HG03432 (cell line): Measurements from ENCODE around the gene ARRDC3.
"Not testable (repeated sequence)": the region's sequence is repeated elsewhere in the genome, so short reads cannot be mapped to it uniquely, and the experiment has no call there.

Experiments
- ATAC-seq: cut with Tn5 transposase; IDR thresholded peaks from one replicate; pipeline ENCODE4 v1.9.1; 2021; ENCODE audit warnings: mild to moderate bottlenecking, moderate library complexity; ENCODE audit not compliant: unreplicated experiment

The ARRDC3 gene

GRCh38 chr5:91383027-91383955 is at the start of gene ARRDC3:
Gene ARRDC3, minus strand, starts transcription at chr5:91383317. Its CDS starts 225 bp downstream, at chr5:91383092.
- peak; percentile 60 for ATAC-seq

GRCh38 chr5:91430949-91431348 is 47.8 kb upstream of the ARRDC3 start:
- no peak for ATAC-seq

- ATAC-seq = no peak
These were observed 41.7 kb upstream of the ARRDC3 start for GRCh38 chr5:91424638-91425436.

GRCh38 chr5:91423871-91424270 is 40.8 kb upstream of the ARRDC3 start:
- no peak for ATAC-seq

GRCh38 chr5:91420879-91421278 is 37.8 kb upstream of the ARRDC3 start:
- ATAC-seq = no peak

- ATAC-seq = peak; percentile 52
These were observed 36.7 kb upstream of the ARRDC3 start for GRCh38 chr5:91419571-91420537.

GRCh38 chr5:91419136-91419535 is 36.0 kb upstream of the ARRDC3 start:
- no peak for ATAC-seq

GRCh38 chr5:91418158-91418557 is 35.0 kb upstream of the ARRDC3 start:
- no peak for ATAC-seq

- no peak for ATAC-seq
These were observed 34.1 kb upstream of the ARRDC3 start for GRCh38 chr5:91417219-91417618.

GRCh38 chr5:91416491-91416890 is 33.4 kb upstream of the ARRDC3 start:
- no peak for ATAC-seq

- no peak for ATAC-seq
These were observed 26.2 kb upstream of the ARRDC3 start for GRCh38 chr5:91409304-91409703.

GRCh38 chr5:91408710-91409109 is 25.6 kb upstream of the ARRDC3 start:
- ATAC-seq = no peak

- ATAC-seq = no peak
These were observed 24.1 kb upstream of the ARRDC3 start for GRCh38 chr5:91407204-91407603.

- no peak for ATAC-seq
These were observed 20.3 kb upstream of the ARRDC3 start for GRCh38 chr5:91403438-91403837.

- no peak for ATAC-seq
These were observed 18.1 kb upstream of the ARRDC3 start for GRCh38 chr5:91401175-91401574.

- peak; percentile 78 for ATAC-seq
These were observed 14.7 kb upstream of the ARRDC3 start for GRCh38 chr5:91397791-91398190.

GRCh38 chr5:91390268-91390667 is 7.2 kb upstream of the ARRDC3 start:
- no peak for ATAC-seq

GRCh38 chr5:91389555-91389954 is 6.4 kb upstream of the ARRDC3 start:
- not testable (repeated sequence) for ATAC-seq

GRCh38 chr5:91388362-91388761 is 5.2 kb upstream of the ARRDC3 start:
- no peak for ATAC-seq

- no peak for ATAC-seq
These were observed 3.0 kb upstream of the ARRDC3 start for GRCh38 chr5:91386120-91386519.

GRCh38 chr5:91385596-91385995 is 2.5 kb upstream of the ARRDC3 start:
- ATAC-seq = not testable (repeated sequence)
